ENCODE measurements around the gene IQCF5. TPM values are rescaled to one million over a fixed set of nuclear protein-coding genes. Genes with fewer than 3 reads are reported as not detected.

Gene IQCF5
- total and polyA plus RNA-seq, 2 donors (not counting 3 experiments of a cell fraction or from before 2014, with no cell fraction given) = not detected

DNA sequence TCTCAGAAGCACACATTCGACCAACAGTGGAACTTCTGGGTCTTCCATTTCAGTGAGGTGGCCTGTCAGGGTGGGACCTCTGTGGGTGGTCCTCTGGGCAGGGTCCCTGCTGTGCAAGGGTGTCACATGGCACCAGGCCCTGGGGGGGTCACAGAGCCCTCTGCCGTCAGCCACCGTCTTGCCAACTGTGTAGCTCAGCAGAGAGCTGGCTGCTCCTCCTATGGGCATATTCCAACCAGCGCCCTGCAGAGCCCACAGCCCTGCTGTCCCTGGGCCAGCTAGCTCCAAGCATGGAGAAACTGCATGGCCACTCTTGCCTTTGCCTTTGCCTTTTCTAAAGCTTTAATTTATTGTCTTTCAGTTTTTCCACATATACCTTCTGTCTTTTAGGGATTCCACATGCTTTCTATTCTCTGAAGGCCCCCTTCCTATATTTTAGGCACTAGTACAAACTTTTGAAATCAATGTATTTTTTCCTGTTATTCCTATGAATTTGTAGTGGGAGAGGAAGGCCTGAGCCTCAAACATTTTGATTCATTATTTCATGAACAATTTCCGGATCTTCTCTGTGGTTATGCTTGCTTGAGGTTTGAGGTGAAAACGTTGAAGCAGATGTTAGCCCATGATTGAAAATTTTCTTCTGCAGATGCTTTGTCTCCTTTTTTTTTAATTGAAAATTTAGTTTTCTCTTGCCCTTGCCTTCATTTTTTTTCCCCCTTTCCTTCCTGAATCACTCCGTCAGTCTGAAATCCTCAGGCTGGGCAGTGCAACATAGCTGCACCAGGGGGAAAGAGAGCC lies 16.0 kb upstream of the IQCF5 start:
- ChIA-PET CTCF (no interaction called here), POLR2A (no interaction called here)
- no peaks in the 10 kb centered on the region for H3K9me1 ChIP-seq (replicated peaks; ENCODE audit: control insufficient read depth, extremely low read depth, insufficient read depth, low read length)
- FAIRE-seq = no peak
- H3K9ac ChIP-seq (replicated peaks; ENCODE audit: extremely low read depth, insufficient read depth, low read length) = no peak overlapping the region
- H3K9me3 ChIP-seq (replicated peaks; ENCODE audit: control insufficient read depth, insufficient read depth, low read length) = no peaks in the 10 kb centered on the region
- no peaks in the 10 kb centered on the region for H3K36me3 ChIP-seq (ENCODE audit: control insufficient read depth in 2 of 2, extremely low read depth in 1 of 2, insufficient read depth in 2 of 2, low read length in 2 of 2)
- intact Hi-C loops (cut with micrococcal nuclease) = no loop called here
- dilution Hi-C loops (cut with MboI; ENCODE audit: extremely low pct_ligation_motif_present, low sequenced_read_pairs) = no loop called here
- no peaks in the 10 kb centered on the region for H4K20me1 ChIP-seq (replicated peaks; ENCODE audit: control insufficient read depth, extremely low read depth, insufficient read depth, low read length)
- H3K27ac ChIP-seq (ENCODE audit: insufficient read depth, low read depth, low read length) = no peak overlapping the region
- no peak overlapping the region for H3K4me3 ChIP-seq (replicated peaks in 1 of 3; ENCODE audit: insufficient read depth in 1 of 3, low read depth in 1 of 3, low read length in 3 of 3)
- H2AFZ ChIP-seq (ENCODE audit: low read depth, low read length) = no peak overlapping the region
- no peak for DNase-seq (ENCODE audit: low read depth, low spot score)
- no peaks in the 10 kb centered on the region for H3K79me2 ChIP-seq (ENCODE audit: control insufficient read depth, insufficient read depth, low read length)
- TF ChIP-seq GATA2 (IDR thresholded peaks at IDR 0.05; ENCODE audit: insufficient read depth, insufficient read length, low read depth, low read length) = no peak
- TF ChIP-seq, protein P1, sequence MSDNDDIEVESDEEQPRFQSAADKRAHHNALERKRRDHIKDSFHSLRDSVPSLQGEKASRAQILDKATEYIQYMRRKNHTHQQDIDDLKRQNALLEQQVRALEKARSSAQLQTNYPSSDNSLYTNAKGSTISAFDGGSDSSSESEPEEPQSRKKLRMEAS (IDR thresholded peaks at IDR 0.05; ENCODE audit: insufficient read depth, insufficient read length) = no peak
- TF ChIP-seq, protein P2, sequence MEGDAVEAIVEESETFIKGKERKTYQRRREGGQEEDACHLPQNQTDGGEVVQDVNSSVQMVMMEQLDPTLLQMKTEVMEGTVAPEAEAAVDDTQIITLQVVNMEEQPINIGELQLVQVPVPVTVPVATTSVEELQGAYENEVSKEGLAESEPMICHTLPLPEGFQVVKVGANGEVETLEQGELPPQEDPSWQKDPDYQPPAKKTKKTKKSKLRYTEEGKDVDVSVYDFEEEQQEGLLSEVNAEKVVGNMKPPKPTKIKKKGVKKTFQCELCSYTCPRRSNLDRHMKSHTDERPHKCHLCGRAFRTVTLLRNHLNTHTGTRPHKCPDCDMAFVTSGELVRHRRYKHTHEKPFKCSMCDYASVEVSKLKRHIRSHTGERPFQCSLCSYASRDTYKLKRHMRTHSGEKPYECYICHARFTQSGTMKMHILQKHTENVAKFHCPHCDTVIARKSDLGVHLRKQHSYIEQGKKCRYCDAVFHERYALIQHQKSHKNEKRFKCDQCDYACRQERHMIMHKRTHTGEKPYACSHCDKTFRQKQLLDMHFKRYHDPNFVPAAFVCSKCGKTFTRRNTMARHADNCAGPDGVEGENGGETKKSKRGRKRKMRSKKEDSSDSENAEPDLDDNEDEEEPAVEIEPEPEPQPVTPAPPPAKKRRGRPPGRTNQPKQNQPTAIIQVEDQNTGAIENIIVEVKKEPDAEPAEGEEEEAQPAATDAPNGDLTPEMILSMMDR (IDR thresholded peaks at IDR 0.05; ENCODE audit: extremely low read depth in 1 of 2, insufficient read depth in 1 of 2, low read depth in 1 of 2, low read length in 2 of 2) = no peak
- TF ChIP-seq FOS (IDR thresholded peaks at IDR 0.05; ENCODE audit: borderline replicate concordance, insufficient read depth, low read length) = no peak
- TF ChIP-seq JUN (IDR thresholded peaks at IDR 0.05; ENCODE audit: borderline replicate concordance, insufficient read depth, insufficient read length, low read depth) = no peak
- no peak for TF ChIP-seq POLR2A (IDR thresholded peaks at IDR 0.05; ENCODE audit: low read depth, low read length)
- TF ChIP-seq POLR2AphosphoS5 (IDR thresholded peaks at IDR 0.05; ENCODE audit: insufficient read depth, low read depth, low read length) = no peak
- no peak for TF ChIP-seq EZH2 (IDR thresholded peaks at IDR 0.05; ENCODE audit: borderline replicate concordance, low read depth, low read length, severe bottlenecking)
- TF ChIP-seq MYC (IDR thresholded peaks at IDR 0.05; ENCODE audit: low read depth, low read length) = no peak
- H3K27me3 ChIP-seq (ENCODE audit: control insufficient read depth in 2 of 2, insufficient read depth in 2 of 2, low read length in 2 of 2) = no peaks in the 10 kb centered on the region
- no peaks in the 10 kb centered on the region for H3K4me1 ChIP-seq (ENCODE audit: control insufficient read depth, extremely low read depth, insufficient read depth, low read length)
- no TSS peak for BruUV-seq (replicated peaks)
- H3K4me2 ChIP-seq (ENCODE audit: insufficient read depth, low read length) = no peak overlapping the region

Measured in endothelial cell of umbilical vein (primary cell).